HG03565 (cell line): Measurements from ENCODE around the gene ABCC11.

Experiments used
- ATAC-seq: cut with Tn5 transposase; IDR thresholded peaks from one replicate; pipeline ENCODE4 v1.9.1; 2021; ENCODE audit warnings: mild to moderate bottlenecking, moderate library complexity; ENCODE audit not compliant: unreplicated experiment

ABCC11 gene

DNA sequence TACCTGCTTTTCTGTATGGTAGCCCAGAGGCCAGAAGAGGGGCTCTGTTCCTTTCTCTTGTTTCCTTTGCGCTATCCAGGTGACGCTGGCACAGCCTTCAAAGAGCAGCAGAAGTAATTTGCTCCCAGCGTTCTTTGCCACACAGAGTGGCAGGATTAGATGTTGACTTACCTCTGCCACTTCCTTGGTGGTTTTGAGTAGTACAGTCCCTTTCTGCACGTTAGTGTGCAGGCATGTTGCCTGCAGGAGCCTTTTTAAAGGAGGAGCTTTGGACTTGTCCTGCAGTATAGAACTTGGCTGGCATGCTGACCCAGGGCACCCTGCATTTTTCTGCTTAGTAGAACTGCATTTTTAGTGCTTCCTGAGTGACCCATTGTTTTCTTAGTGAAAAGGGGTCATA is at the start of gene ABCC11:
Gene ABCC11, minus strand, starts transcription at position 229 of the 400 bp plus-strand sequence. CDS start 15,618 bp downstream, outside the sequence.
- ATAC-seq = no peak

GRCh38 chr16:48295488-48296281 is 48.3 kb upstream of the ABCC11 start:
- no peak for ATAC-seq

GRCh38 chr16:48294724-48295123 is 47.4 kb upstream of the ABCC11 start:
- no peak for ATAC-seq

DNA sequence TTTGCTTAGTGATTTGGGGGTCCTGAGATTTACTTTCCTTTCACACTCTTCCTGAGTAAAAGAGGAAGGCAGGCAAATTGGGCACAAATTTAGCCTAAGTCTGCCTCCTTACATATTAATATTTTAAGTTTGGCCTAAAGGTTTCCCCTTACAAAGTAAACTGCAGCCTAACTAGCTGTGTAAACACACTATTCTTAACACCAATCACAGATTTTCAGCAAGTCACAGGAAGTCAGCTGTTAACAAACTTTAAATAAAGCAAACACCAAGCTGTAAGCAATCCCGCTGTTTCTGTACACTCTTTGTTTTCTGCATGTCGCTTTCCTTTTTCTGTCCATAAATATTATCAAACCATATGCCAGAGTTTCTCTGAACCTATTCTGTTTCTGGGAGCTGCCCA is 45.1 kb upstream of the ABCC11 start:
- ATAC-seq = no peak

DNA sequence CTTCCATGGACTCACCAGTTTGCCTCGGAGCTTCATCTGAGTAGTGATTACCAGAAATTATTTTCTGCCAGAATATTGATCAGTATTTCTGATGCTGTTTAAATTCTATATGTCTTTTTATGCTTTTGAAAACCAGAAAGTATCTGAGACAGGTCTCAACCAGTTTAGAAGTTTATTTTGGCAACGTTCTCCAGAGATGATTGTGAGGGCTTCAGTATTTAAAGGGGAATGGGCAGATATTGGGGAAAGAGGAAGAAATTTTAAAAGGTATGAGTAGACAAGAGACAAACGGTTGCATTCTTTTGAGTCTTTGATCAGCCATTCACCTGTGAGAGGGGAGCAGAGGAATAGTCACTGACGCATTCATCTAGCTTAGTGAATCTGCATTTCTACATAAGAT is 44.4 kb upstream of the ABCC11 start:
- ATAC-seq = no peak

DNA sequence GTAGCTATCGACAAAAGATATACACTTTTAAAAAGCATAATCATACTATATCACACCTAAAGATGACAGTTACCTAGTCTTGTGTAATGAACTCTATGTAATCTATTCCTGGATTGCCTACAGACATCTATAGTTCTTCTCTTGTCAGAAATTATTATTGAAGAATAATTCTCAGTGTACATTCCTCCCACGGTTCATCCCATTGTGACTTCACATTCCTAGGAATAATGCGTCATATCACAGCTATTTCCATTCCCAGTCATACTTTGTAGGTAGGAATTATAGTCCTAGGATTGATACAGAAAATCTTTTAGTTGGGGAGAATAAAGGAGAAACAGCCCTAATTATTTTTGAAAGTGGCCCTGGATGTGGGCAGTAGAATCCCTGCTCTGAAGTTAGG is 44.0 kb upstream of the ABCC11 start:
- no peak for ATAC-seq

DNA sequence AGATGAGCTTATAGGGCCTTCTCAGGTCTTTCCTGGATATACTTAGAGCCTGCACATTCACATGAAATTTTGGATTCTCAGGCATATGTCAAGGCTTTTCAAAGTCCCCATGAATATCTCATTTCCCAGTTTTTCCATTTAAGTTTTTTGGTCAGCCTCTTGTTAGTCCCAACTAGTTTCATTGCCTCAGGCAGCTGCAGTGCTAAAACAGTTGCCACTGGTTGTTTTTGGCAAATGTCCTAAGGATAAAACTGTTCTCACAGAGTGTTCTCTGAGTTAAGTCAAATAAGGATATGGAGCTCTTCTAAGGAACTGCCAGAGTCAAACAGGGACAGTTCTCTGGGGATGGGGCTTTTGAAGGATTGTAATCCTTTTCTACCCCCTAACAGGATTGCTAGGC is 39.9 kb upstream of the ABCC11 start:
- no peak for ATAC-seq

DNA sequence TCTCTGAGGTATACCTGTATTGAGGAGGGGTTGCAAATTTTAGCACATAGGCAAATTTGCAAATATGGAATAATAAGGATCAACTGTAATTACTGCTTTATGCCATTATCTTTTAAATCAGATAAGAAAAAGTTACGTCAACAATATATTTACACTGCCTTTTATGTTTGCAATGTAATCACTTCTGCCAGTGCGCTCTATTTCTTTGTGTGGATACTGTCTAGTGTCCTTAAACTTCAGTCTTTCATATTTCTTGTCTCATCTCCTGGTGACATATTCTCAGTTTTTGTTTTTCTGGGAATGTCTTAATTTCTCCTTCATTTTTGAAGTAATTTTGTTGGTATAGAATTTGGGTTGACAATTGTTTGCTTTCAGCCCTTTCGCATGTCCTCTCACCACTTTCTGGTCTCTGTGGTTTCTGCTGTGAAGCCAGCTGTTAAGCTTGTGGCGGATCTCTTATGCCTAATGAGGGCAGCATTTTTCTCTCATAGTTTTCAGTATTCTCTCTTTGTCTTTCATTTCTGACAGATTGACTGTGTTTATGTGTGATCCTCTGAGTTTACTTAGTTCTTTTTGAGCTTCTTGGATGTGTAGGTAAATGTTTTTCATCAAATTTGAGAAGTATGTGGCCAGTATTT is 37.6 kb upstream of the ABCC11 start:
- no peak for ATAC-seq

DNA sequence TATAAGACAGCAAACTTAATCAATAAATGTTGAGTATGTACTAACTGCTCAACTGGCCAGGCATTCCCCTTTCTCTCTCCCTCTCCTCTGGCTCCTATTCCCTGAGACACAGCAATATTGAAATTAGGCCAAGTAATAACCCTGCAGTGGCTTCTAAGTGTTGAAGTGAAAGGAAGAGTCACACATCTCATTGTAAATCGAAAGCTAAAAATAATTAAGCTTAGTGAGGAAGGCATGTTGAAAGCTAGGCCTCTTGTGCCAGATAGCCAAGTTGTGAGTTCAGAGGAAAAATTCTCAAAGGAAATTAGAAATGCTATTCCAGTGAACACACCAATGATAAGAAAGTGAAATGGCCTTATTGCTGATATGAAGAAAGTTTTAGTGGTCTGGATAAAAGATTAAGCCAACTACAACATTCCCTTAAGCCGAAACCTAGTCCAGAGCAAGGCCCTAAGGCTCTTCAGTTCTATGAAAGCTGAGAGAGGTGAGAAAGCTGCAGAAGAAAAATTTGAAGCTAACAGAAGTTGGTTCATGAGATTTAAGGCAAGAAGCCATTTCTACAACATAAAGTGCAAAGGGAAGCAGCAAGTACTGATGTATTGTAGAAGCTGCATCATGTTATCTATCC is 35.4 kb upstream of the ABCC11 start:
- no peak for ATAC-seq

GRCh38 chr16:48280546-48280945 is 33.2 kb upstream of the ABCC11 start:
- no peak for ATAC-seq

GRCh38 chr16:48279199-48279598 is 31.9 kb upstream of the ABCC11 start:
- ATAC-seq = no peak

- no peak for ATAC-seq
Observed at GRCh38 chr16:48277158-48277557, 29.8 kb upstream of the ABCC11 start.

GRCh38 chr16:48276102-48276501 is 28.8 kb upstream of the ABCC11 start:
- no peak for ATAC-seq

DNA sequence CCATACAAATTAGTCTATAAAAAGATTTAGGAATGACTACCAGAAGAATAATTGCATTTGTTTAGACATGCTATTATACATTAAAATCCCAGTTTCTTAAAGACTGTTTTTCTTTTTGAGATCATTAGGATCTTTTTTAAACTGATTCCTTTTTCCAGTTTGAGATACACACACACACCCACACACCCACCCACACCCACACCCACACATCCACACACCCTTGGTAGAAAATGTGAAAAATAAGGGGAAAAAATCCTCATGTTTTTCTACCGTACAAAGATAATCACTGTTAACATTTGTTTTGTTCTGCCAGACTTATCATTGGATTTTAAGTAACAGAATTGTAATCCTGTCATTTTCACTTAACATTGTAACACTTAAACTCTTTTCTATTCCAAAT is 27.1 kb upstream of the ABCC11 start:
- no peak for ATAC-seq

DNA sequence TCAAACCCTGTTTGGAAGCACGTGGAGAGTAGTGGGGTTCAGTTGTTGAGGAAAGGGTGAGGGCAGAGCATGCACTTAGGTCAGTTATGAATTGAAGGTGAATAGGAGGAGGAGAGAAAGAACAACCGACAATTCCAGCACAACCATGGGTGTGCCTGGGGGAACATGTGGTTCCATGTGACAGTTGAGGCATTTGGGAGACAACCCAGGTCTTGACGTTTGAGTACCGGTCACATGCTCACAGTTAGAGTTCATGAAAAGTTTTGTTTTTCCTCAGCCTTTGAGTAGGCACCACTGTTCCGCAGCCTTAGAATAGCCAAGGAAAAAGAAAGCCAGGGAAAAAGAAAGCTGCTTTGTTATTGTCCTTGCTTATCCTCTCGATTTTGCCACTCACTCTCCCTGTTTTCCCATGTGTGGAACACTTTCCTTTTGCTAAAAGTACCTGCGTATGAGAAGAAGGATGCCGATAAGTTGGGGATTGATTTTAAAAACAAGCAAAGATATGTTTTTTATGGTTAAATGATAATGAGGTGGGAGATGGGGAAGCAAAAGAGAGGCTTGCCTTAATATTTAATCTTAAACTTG is 25.6 kb upstream of the ABCC11 start:
- no peak for ATAC-seq

DNA sequence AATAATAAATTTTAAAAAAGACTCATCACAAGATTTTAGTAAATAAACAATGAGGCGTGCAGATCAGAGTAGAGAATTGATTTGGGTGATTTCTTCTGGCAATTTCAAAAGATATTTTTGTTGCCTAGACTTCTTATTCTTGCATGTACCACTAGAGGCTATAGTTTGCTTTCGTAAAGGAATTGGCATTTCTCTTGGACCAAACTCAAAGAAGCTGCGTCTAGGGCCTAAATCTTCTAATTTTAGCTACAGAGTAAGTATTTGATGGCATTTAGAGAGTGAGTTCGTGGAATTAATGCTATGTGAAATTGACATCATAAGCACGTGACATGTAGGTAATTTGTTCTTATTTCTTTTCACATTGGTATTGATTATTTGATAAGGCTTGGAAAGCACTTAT is 24.4 kb upstream of the ABCC11 start:
- ATAC-seq = no peak

DNA sequence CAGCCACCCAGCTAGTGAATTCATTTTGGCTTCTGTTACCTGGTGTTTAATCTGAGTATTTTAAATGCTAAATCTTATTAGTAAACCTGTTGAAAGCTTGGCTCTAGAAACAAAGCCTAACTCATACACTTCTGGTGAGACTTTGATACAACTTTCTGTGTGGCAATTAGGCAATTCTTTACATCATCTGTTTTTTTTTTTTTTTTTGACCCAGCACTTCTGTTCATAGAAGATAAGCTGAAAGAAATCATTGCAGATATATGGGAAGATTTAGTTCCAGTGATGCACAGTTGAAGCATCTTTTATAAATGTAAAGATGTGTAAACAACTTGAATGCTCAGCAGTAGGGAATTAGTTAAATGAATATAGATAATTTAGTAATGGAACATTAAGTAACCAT is 21.7 kb upstream of the ABCC11 start:
- ATAC-seq = no peak

DNA sequence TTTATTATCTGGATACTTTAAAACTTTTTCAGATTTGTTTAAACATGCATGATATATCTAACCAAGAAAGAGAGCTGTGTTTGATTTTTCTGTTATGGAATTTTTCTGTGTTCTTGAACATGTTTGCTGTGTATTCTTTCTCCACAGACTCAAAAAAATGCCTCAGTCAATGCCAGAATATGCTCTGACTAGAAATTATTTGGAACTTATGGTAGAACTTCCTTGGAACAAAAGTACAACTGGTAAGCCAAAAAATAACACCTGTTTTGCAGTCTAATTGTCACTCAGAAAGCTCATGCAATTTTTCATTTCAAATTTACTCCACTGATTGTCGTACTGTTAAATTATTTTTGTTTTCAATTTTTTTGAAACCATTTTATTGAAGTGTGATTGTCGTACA is 15.3 kb upstream of the ABCC11 start:
- no peak for ATAC-seq

DNA sequence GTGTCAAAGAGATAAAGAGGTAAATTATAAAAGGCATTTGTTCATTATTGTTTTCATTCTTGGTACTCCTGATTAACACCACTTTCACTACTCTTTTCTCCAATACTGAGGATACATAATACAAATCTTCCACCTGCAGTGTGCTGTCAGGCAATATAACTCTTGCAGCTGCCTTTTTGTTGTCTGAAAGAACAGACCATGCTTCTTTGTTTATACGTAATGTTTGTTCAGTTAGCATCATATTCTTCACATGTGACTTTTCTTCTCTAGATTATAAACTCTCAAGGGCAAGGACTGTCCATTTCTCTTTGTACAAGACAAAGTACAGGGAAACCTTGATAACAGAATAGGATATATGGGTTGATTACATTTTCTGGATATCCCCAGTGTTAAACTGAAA is 14.2 kb upstream of the ABCC11 start:
- ATAC-seq = no peak

- no peak for ATAC-seq
Observed at GRCh38 chr16:48256579-48257177, 9.3 kb upstream of the ABCC11 start.

- ATAC-seq = no peak
Observed at GRCh38 chr16:48252013-48252412, 4.7 kb upstream of the ABCC11 start.
